Body of pancreas (tissue), 4 donors: Measurements from ENCODE around the gene FAM9A. TPM values are rescaled to one million over a fixed set of nuclear protein-coding genes. Genes with fewer than 3 reads are reported as not detected.
A peak's percentile ranks its signal among the peaks of the same experiment; 100 is the strongest.

Experiments used
- ATAC-seq: fragments of 150-250 bp; one replicate; pipeline ENCODE4 v1.9.1; 2016
- DNase-seq, 4 donors: peaks; one replicate each; pipeline ENCODE4 v3.0.0-alpha.2; 2019
- H3K27ac ChIP-seq, 4 donors: fragments of 200-600 bp; sonication (generic); 1 replicate in 3 of 4; 2 replicates in 1 of 4; pipeline versions ENCODE4 v1.5.1 to v1.6.1; 2016 to 2019; ENCODE audit warnings: mild to moderate bottlenecking in 1 of 4, mixed read lengths in 1 of 4, moderate library complexity in 1 of 4
- H3K27me3 ChIP-seq, 2 donors: fragments of 200-600 bp; sonication (generic); one replicate each; pipeline ENCODE4 v1.6.0; 2016; ENCODE audit warnings: mild to moderate bottlenecking in 1 of 2
- H3K36me3 ChIP-seq, 2 donors: fragments of 200-600 bp; sonication (generic); replicated peaks in 1 of 2; 2 replicates each; pipeline ENCODE4 v1.5.1; 2016; ENCODE audit warnings: low read depth in 2 of 2; ENCODE audit not compliant: insufficient read depth in 1 of 2
- H3K4me1 ChIP-seq: fragments of 200-600 bp; sonication (generic); one replicate; pipeline ENCODE4 v1.6.0; 2016
- H3K4me3 ChIP-seq, 2 donors: fragments of 200-600 bp; sonication (generic); 1 replicate in 1 of 2; 2 replicates in 1 of 2; pipeline ENCODE4 v1.5.1; 2016 to 2019
- H3K9me3 ChIP-seq, 3 donors: fragments of 200-600 bp; sonication (generic); 1 replicate in 2 of 3; 2 replicates in 1 of 3; pipeline ENCODE4 v1.5.1; 2016
- CTCF ChIP-seq, 7 experiments: fragments of 450-650 bp in 4 of 7; fragments of 200-600 bp in 3 of 7; sonication (generic) in 3 of 7; IDR thresholded peaks; one replicate each; pipeline ENCODE4 v1.5.1; 2016 to 2019; ENCODE audit warnings: antibody characterized with exemption in 7 of 7
- POLR2A ChIP-seq, 3 donors: fragments of 450-650 bp; IDR thresholded peaks; one replicate each; pipeline ENCODE4 v1.6.1; 2016; ENCODE audit warnings: antibody characterized with exemption in 3 of 3, mild to moderate bottlenecking in 2 of 3
- WGBS, 2 donors: methylation state at CpG; one replicate each; pipeline ENCODE4 v1.1.5; 2017; 5-methylcytosine and 5-hydroxymethylcytosine counted together
- intact Hi-C: fragments of 100-400 bp; cut with DNase I; formaldehyde crosslinking; loops from one replicate; pipeline ENCODE4 v1.15.1; 2023
- total RNA-seq, 2 donors: library from RNA; depleted of rRNA; stranded (reverse); fragments of >200 nt; gene quantifications; one replicate each; pipeline ENCODE4 v1.1.0, GENCODE V29; 2016

The FAM9A gene
- total RNA-seq, 2 donors from 2014 or later: not detected

- WGBS, 2 donors: 55 to 63% methylated on average over 6 of the region's 6 CpGs
Measured at GRCh38 chrX:8822002-8822401, 20.8 kb upstream of the FAM9A start.

GRCh38 chrX:8820910-8821527 lies 19.8 kb upstream of the FAM9A start:
- TF ChIP-seq POLR2A (IDR thresholded peaks at IDR 0.05) (no peak), CTCF (IDR thresholded peaks at IDR 0.05) (no peak)
- H3K27me3 ChIP-seq: no peaks in the 10 kb centered on the region
- WGBS, 2 donors: 35 to 49% methylated on average over 4 to 5 of the region's 5 CpGs
- intact Hi-C loops: no loop called here
- no peak overlapping the region for H3K4me3 ChIP-seq
- H3K27ac ChIP-seq: no peak overlapping the region
- no peaks in the 10 kb centered on the region for H3K36me3 ChIP-seq
- ATAC-seq: no peak
- no peaks in the 10 kb centered on the region for H3K4me1 ChIP-seq
- DNase-seq: no peak
- H3K9me3 ChIP-seq: no peaks in the 10 kb centered on the region

More at GRCh38 chrX:8822002-8822401, 20.8 kb upstream of the FAM9A start:
- intact Hi-C loops: no loop called here
- H3K4me3 ChIP-seq: no peak overlapping the region
- no peak for TF ChIP-seq POLR2A (IDR thresholded peaks at IDR 0.05)
- no peak for TF ChIP-seq CTCF (IDR thresholded peaks at IDR 0.05)
- no peak for ATAC-seq
- no peaks in the 10 kb centered on the region for H3K27me3 ChIP-seq
- DNase-seq: no peak
- no peaks in the 10 kb centered on the region for H3K36me3 ChIP-seq
- no peak overlapping the region for H3K27ac ChIP-seq
- no peaks in the 10 kb centered on the region for H3K4me1 ChIP-seq
- H3K9me3 ChIP-seq: no peaks in the 10 kb centered on the region

- intact Hi-C loops: no loop called here
- H3K27me3 ChIP-seq: no peaks in the 10 kb centered on the region
- H3K4me1 ChIP-seq: no peaks in the 10 kb centered on the region
- ATAC-seq: no peak
- no peak overlapping the region for H3K4me3 ChIP-seq
- no peak overlapping the region for H3K27ac ChIP-seq
- peak in 2 of 4 donors; percentile 12 to 21 for DNase-seq
- no peaks in the 10 kb centered on the region for H3K9me3 ChIP-seq
- TF ChIP-seq CTCF (IDR thresholded peaks at IDR 0.05) (peak; percentile 38 to 62 (median 52)), POLR2A (IDR thresholded peaks at IDR 0.05) (no peak)
- H3K36me3 ChIP-seq: no peaks in the 10 kb centered on the region
Measured at GRCh38 chrX:8815460-8816065, 14.4 kb upstream of the FAM9A start.

GRCh38 chrX:8813036-8813435 lies 11.9 kb upstream of the FAM9A start:
- intact Hi-C loops: no loop called here
- Histone ChIP-seq H3K27me3 (no peaks in the 10 kb centered on the region), H3K27ac (no peak overlapping the region), H3K9me3 (no peaks in the 10 kb centered on the region), H3K4me3 (no peak overlapping the region), H3K36me3 (no peaks in the 10 kb centered on the region), H3K4me1 (no peaks in the 10 kb centered on the region)
- ATAC-seq (no peak), DNase-seq (no peak)
- TF ChIP-seq POLR2A (IDR thresholded peaks at IDR 0.05): no peak
- TF ChIP-seq CTCF (IDR thresholded peaks at IDR 0.05): no peak
- WGBS, 2 donors: 53 to 64% methylated on average over 2 of the region's 2 CpGs

- Histone ChIP-seq H3K9me3 (no peaks in the 10 kb centered on the region), H3K4me1 (no peaks in the 10 kb centered on the region), H3K27ac (no peak overlapping the region), H3K36me3 (no peaks in the 10 kb centered on the region), H3K27me3 (no peaks in the 10 kb centered on the region), H3K4me3 (no peak overlapping the region)
- DNase-seq: no peak
- 11 to 12% methylated on average over 3 of the region's 3 CpGs for WGBS, 2 donors
- peak; percentile 40 for ATAC-seq
- TF ChIP-seq POLR2A (IDR thresholded peaks at IDR 0.05): no peak
- intact Hi-C loops: no loop called here
Measured at GRCh38 chrX:8811611-8812010, 10.4 kb upstream of the FAM9A start.
